Suppressor macrophage (primary cell): Measurements from ENCODE around the gene FEM1C.
A peak's percentile ranks its signal among the peaks of the same experiment; 100 is the strongest.

Experiments
- DNase-seq, 4 experiments: peaks; one replicate each; pipeline ENCODE4 v3.0.0-alpha.2; 2020 to 2022

FEM1C gene

DNA sequence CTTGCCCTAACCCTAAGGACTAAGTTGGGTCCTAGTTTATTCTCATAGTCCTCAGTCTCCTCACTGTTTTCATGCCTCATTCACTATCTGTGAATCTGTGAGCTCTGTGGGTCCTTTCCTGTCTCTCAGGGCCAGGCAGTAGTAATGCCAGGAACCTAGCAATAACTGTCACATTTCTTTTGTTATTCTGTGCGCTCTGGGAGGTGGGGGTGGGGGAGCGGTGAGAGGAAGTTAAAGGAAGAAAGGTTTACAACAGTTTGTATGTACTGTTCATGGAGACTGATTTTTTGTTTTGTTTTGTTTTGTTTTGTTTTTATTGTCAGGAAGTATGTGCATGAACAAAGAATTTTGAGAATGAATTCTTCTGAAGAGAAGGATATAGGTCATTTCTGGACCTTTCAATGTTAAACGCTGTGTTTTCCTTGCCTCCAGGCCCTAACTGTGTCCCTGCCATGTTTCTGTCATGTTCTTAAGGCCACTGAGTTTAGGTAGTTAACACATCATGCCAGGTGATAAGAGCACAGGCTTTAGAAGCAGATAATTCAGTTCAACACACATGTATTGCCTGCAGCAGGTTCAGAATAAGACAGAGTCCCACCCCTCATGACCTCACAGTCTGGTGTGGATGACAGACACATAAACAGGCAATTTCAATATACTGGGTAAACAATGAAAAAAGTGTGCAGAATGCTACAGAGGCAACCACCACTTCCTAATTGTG is 13.3 kb upstream of the FEM1C start:
- peak in 1 of 4 experiments; percentile 25 for DNase-seq

DNA sequence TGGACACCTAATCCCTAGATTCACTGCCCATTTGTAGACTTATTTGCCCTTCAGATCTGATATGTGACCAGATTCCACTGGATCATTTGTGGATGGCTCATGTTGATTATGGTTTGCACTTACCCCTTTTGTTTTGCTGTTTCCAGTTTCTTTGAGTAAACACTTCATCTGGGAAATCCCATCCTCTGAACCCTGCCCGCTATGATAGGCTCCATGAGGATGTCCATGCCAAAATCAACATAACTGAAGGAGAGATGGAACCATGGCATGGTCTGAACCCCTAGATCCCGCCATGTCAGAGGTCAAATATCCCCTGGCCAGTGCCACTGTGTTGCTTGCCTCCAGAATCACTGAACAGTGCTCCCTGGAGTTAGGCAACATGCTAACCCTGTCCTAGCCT is 11.7 kb upstream of the FEM1C start:
- no peak for DNase-seq

DNA sequence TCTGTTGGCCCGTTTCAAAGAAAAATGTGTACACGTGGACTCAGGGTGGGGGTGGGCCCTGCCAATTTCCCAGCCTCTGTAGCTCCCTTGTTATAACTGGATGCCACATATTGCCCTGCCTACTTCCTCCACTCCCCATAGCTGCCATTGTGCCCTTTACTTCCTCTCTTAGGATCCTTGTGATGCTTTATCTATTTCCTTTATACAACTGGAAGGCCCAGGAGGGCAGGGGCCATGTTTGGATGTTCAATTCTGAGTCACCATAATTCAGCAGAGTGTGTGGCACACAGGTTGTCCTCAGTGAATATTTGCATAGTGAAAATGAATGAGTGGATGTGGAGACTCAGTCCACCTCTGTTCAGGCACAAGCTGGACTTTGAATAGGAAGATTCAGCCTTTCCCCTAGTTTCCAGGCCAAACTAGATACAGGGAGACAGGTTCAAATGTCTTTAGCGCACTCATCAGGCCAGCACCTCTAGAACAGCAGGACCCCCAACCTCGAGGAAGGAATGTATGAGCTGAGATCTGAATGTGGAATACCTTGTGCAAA is 10.6 kb upstream of the FEM1C start:
- peak in 1 of 4 experiments; percentile 20 for DNase-seq

DNA sequence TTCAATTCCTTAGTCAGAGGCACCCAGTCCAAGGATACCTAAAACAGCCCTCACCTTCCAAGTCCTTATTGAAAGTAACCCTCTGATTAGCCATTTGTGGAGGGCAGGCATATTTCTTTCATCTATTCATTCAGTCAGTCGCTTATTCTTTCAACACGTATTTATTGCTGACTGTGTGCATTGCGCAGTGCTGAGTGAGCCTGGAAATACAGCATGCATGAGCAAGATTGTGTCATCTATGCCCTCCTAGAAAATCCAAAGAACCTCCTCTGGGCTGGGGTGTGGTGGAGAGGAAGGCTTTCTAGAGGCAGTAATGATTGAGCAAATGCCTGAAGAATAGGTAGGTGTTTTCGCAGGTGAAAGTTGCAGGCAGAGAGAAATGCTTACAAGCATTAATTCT is 8.5 kb upstream of the FEM1C start:
- DNase-seq: peak in 2 of 4 experiments; percentile 21 to 24

DNA sequence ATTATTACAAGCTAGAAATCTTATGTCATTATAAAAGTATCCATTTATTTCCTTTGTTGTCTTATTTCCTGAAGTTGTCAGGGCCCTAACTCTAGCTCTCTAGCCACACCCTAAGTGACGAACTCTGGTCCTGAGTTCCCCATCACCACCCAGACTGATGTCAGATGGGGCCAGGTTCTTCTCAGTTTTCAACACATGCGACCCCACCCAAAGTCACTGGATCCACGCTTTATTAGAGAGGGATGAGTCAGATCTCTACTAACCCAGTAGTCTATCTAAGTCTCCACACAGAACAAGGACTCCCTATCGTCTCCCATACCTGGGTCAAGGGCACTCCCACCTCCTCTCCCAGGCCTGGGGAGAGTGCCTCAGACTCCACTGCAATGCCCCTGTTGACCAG is 6.8 kb upstream of the FEM1C start:
- DNase-seq: peak in 1 of 4 experiments; percentile 10

DNA sequence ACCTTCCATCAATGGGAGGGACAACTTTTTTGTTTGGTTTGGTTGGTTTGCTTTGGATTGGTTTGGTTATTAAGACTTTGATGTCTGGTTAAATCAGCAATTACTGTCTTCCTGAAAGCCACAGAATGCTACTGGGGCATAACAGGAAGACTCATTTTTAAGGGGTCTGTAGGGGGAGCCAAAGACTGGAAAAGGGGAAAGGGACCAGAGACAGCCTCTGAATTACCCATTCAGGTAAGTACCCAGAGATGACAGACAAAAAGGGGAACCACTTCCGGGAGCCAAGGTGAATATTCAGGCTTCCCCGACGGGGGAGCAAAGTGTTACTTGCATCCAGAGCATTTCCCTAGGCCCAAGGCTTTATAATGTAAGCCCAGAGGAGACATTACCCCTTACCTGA is 4.6 kb upstream of the FEM1C start:
- DNase-seq: no peak

DNA sequence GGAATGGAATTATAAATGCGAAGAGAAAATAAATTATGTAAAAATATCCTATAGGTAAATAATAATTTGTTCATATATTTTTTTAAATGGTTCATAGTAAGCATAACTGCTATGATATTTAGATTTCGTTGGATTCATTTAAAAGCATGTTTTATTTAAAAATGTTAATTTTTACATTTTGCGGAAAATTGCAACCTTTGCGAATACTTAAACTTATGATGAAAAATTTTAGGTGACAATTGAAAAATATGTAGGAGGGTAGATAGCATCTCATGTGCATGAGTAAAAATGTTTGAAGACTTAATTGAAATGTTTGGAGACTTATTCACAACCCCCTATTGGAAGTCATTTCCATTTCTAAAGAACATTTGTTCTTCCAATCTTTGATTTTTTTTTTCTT is 4.1 kb upstream of the FEM1C start:
- DNase-seq: no peak

DNA sequence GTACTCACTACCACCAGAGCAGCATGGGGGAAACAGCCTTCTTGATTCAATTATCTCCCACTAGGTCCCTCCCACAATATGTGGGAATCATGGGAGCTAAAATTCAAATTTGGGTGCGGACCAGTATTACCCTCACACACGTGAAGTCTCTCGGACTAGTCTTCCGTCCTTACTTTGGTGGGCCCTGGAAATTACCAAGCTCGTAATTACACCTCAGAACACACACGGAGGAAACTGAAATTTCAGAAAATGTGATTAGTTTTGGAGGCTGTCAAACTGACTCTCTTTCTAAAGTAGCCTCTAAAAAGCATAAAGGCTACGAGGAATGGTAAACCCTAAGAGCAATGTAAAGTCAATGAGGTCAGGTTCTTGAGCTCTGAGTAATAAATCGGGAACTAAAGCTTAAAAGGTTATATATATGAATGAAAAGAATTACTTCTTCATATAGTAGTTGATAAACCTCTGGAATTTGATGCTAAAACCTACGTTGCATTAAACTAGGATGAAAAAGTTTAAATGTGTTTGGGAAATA is 842 bp upstream of the FEM1C start:
- no peak for DNase-seq

DNA sequence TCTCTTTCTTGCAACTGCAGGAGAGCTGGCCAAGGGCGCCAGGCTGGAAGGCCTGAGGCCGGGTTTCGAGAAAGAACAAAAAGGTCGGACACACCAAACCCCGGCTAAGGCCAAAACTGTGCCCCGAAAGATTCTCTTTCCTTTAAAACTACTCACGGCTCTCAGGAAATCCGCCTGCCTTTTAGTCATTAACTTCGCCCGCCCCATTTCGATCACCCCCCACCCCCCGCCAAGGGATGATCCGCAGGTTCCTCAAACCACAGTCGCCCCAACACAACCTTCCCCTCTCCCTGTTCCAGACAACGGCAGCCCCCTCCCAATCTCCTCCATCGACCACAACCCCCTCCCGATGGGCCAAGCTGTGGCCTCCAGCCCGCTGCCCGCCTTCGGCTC is 536 bp downstream of the FEM1C start:
- peak; percentile 74 to 83 (median 79) for DNase-seq

DNA sequence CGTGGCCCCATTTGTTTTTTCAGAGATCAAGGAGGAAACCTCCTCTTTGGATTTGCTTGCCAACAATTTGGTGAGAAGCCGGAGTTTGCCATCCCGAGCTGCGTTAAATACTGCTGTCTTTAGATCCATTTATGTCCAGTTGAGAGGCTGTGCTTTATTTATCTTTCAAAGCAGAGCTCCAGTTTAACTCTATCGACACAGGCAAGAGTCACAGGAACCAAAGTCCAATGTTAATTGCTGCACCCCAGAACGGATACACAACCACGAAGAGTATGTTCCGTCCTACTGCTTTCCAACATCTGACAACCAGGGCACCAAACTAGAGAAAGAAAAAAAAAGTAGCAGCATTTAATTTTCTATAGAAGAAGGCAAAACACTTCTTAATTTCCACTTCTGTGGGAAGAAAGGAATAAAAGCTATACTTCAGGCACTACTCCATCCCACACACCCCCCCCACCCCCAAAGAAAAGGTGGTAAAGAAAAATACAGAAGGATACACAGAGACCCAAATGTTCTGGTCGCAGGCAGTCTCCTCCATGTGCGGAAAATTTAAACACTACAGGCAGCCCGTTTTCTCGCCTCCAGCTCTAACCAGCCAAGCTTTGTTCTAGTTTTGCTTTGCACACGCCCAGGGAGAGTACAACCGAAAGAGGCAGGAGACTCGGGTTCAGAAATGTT is 1.1 kb downstream of the FEM1C start:
- DNase-seq: peak in 1 of 4 experiments; percentile 13

DNA sequence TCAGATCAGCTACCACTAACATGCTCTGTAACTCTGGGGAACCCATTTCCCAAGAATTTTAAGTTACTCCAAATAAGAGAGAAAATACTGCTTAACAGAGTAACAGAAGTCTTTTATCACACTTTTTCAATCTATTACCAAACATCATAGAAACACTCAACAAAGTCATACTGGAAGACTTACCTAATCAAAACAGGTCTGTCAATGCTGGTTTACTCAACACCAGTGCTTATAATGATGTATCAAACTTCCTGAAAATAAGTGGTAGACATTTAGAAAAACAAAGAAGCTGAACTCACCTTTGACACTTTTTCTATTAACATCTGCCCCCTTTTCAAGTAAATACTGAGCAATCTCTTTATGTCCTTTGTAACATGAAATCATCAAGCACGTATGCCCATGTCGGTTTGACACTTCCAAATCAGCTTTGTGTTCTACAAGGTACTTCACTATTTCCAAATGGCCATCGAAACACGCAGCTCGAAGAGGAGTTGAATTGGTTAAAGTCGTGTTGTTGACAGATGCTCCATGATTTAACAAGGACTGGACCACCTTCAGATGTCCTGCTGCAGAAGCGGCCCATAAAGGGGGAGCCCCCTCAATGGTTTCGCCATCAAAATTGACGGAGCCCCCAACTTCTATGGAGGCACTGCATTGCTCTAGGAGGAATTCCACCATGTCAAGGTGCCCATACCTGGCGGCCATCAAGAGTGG is 1.8 kb downstream of the FEM1C start:
- peak in 2 of 4 experiments; percentile 18 to 41 for DNase-seq

DNA sequence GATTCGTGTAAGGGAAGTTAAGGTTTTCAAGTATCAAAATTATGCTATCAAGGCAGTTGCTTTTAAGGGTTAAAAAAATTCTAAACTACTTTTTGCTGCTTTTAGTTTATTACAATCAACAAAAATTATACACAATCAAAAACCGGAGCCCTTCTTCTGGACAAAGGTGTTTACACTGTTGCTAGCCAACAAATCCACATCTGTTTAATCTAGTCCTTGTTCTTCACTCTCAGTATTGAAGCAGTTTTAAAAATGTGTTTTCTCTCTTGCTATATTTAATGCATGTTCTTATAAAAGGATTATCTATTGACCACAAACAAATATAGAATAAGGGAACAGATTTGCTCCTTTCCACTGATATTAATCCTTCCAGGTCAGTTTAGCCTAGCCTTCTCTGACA is 2.5 kb downstream of the FEM1C start:
- no peak for DNase-seq

DNA sequence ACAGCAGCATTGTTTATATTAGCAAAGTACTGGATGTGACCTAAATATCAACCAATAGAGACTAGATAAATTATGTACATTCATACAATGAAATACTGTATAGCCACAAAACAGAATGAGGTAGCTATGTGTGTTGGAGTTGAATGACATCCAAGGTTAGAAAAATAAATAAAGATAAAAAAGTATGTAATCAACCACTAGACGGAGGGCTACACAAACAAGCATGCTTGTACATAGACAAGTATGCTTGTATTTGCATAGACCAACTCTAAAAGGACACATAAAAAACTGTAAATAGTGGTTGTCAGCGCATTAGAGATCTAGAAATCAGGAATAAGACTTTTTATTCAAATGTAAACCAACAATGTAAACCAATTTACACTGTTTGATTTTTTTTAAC is 3.0 kb downstream of the FEM1C start:
- DNase-seq: no peak

DNA sequence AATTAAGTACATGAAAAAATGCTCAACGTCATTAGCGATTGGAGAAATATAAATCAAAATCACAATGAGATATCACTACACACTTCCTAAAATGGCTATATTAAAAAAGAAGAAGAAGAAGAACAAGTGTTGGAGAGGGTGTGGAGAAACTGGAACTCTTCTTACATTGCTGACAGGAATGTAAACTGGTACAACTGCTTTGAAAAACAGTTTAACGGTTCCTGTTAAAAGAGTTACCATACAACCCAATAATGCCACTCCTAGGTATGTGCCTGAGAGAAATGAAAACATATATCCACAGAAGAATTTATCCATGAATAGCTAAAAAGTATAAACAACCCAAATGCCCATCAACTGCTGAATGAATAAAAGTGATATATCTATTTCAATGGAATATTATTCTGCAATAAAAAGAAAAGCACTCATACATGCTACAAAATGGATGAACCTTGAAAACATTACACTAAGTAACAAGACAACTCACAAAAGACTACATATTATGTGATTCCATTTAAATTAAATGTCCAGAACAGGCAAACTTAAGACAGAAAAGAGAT is 9.0 kb downstream of the FEM1C start:
- no peak for DNase-seq

DNA sequence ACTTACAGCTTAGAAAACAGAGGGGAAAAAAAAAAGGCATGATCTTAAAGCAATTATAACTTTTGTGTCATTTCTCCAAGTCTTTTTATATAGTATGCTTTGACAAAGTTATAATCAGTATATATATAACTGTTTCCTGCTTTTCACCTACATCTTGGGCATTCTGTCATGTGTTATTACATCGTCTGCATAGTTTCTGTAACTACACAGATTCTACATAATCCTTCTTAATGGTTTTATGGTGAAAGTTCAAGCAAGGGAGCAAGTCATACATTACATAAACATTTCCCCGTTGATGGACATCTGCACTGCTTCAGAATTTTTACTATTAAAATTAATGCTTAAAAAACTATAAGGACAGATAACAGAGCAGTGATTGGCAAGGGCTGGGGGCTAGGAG is 12.1 kb downstream of the FEM1C start:
- DNase-seq: peak in 2 of 4 experiments; percentile 17 to 23

DNA sequence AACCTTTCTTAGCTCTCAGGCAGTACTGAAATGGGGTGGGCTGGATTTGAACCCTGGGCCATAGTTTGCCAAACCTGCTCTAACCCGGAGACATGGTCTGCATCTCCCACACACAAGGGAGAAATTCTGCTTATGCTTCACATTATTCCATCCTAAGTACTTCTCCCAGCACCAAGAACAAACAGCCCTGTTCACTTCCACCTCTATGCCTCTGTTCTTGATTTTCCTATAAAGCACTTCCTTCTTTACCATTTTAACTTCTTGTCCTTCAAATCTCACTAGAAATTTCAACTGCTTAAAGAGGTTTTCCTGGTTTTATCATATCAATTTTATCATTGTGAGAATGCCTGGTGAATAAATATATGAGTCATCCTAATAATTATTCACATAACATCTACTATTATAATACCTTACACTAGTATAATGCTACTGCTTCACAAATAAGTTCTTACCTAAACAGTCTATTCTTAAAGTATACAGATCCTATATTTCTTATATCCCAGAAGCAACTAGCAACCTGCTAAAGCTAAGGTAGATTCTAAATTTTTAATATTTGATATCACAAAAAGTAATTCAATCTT is 12.7 kb downstream of the FEM1C start:
- peak in 2 of 4 experiments; percentile 18 to 41 for DNase-seq

DNA sequence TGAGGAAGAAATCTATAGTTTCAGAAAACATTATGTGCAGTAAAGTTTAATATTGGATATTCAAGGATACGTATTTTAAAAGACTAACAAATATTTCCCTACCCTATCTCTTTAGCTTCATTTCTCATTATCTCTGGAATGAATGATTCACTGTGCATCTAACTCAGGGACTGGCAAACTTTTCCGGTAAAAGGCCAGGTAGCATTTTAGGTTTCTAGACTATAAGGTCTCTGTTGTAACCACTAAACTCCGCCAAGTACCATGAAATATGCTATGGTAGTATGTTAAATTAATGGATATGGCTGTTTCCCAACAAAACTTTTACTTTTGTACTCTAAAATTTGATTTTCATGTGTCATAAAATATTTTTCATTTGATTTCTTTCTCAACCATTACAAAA is 13.2 kb downstream of the FEM1C start:
- no peak for DNase-seq

DNA sequence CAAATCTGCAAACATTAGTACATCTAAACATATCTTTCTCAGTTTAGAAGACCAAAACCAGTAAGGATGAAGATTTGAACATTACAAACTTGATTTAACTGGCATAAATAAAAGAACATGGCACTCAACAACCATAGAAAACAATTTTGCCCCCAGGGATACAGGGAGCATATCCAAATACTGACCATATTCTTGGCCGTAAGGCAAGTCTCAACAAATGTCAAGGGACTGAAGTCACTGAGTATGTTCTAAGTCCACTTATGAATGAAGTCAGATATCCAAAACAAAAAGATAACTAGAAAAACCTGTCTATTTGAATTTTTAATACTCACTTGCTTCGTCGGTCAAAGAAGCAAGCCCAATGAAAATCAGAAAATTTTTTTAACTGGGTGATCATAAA is 14.1 kb downstream of the FEM1C start:
- no peak for DNase-seq

DNA sequence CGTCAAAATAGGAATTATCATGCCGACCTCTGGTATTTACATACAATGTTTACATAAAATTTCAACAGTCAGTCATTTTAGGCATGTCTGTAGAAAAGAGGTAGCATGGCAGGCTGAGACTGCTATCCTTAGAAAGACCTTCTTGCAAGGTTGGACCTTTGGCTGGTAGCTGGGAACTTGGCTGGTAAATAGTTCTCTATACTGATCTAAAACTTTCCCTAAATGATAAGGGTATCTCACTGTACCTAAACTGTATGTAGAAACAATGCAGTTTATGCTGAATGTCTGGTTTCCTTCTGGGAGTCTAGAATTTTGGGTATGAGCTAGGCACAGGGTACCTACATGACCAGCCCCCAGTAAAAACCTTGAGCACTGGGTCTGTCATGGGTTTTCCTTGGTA is 18.0 kb downstream of the FEM1C start:
- DNase-seq: no peak

DNA sequence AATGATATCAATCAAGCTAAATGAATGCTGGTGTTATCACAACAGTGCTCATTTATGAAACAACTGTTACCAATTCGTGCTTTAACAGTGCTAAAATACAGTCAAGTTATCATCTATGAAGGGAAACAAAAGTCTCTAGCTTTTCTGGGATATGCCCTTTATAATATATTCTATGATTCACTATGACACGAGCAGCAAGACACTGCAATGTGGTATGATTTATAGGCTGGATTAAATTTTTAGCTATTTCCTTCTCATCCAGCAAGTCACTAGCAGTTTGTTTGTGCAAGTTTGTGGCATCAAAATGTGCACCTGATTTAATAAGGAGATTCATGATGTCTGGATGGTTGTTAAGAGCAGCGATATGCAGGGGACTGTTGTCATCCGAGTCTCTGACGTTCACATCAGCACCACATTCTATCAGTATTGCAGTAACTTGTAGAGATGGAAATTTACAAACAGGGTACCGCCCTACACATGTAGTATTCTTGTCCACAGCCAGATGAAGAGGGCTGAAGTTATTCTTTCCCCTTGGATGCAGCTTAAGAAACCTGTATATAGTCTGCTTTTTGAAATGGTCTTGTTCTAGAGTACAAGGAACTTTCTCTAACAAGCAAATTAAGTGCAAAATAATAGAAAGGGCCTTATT is 20.3 kb downstream of the FEM1C start:
- DNase-seq: no peak

DNA sequence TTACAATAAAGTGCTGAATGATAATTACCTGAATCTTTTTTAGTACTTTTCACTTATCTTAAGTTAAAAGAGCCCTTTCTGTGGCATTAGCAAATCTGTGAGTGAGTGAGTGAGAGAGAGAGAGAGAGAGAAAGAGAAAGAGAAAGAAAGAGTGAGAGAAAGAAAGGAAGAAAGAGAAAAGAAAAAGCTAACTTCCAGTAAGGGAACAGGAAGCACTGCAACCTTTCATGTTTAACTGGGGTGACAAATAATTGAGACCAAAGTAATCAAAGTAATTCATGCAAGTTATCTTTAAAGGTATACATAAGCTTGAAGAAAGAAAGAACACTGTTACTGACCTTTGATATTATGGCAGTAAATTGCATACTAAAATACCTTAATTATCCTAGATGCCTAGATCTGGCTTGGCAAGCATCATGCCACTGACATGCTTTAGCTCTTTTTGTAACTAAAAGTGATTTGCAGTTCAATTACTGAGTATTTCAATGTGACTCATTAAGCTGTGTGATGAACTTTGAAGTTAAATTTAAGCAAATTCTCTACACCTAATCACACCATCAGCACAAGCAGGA is 21.7 kb downstream of the FEM1C start:
- DNase-seq: no peak

DNA sequence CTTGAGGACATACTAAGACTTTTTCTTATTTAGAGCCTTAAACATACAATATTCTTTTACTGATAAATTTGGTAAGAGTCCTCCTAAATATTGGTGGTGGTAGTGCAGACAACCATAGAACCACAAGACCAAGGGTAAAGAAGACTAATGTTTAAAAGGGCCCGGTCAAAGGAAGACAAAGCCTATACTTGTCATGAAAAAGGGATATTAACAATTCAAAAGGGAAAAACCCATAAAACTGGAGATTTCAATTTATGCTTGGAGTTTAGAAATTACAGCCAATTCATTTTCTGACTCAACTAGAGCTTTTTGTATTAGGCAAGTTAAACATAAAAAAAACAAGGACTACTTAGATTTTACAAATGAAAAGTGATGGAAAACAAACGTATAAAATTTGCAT is 24.4 kb downstream of the FEM1C start:
- no peak for DNase-seq
